ENCODE measurements around the gene HMCN1.

DNA sequence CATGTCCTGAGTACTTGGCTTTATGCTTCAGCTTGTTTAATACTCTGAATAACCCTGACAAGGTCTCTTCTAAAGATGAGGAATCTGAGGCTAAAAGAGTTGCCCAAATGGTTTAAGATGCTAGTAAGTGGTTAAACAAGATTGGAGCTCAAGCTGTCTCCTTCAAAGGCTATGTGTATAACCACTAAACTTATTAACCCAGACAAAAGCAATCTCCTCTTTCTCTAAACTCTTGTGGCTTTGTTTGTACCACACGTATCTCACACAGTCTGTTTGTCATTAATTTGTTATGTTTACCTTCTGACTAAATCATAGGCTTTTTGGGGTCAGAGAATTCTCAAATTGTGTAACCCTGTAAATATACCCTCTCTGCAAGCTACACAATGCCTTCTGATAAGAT is 89.9 kb downstream of the HMCN1 start:
- TF ChIP-seq, protein P1, sequence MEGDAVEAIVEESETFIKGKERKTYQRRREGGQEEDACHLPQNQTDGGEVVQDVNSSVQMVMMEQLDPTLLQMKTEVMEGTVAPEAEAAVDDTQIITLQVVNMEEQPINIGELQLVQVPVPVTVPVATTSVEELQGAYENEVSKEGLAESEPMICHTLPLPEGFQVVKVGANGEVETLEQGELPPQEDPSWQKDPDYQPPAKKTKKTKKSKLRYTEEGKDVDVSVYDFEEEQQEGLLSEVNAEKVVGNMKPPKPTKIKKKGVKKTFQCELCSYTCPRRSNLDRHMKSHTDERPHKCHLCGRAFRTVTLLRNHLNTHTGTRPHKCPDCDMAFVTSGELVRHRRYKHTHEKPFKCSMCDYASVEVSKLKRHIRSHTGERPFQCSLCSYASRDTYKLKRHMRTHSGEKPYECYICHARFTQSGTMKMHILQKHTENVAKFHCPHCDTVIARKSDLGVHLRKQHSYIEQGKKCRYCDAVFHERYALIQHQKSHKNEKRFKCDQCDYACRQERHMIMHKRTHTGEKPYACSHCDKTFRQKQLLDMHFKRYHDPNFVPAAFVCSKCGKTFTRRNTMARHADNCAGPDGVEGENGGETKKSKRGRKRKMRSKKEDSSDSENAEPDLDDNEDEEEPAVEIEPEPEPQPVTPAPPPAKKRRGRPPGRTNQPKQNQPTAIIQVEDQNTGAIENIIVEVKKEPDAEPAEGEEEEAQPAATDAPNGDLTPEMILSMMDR (IDR thresholded peaks at IDR 0.05; ENCODE audit: low read depth, low read length, poor library complexity, severe bottlenecking): no peak
- TF ChIP-seq EZH2phosphoT487 (IDR thresholded peaks at IDR 0.05; ENCODE audit: borderline replicate concordance, low read length): no peak

Data from DOHH2 (cell line).